ENCODE results near the gene KRTAP10-1.

- TF ChIP-seq EZH2 (IDR thresholded peaks at IDR 0.05), result no peak
- TF ChIP-seq POLR2AphosphoS5 (IDR thresholded peaks at IDR 0.05; ENCODE audit: borderline replicate concordance, low read depth, low read length), result no peak
- no peak for TF ChIP-seq FOXP2 (optimal IDR thresholded peaks at IDR 0.05; ENCODE audit: control extremely low read depth, extremely low read length, insufficient read depth)
Measured at GRCh38 chr21:44507673-44508425, 32.1 kb downstream of the KRTAP10-1 start.
